Measurements from ENCODE around the gene IRX3. TPM values are rescaled to one million over a fixed set of nuclear protein-coding genes. Genes with fewer than 3 reads are reported as not detected.
A peak's percentile ranks its signal among the peaks of the same experiment; 100 is the strongest.

IRX3 gene
- total and polyA plus RNA-seq, 2 donors (not counting 1 experiment from before 2014, with no cell fraction given) = 0.22 to 0.33 TPM

DNA sequence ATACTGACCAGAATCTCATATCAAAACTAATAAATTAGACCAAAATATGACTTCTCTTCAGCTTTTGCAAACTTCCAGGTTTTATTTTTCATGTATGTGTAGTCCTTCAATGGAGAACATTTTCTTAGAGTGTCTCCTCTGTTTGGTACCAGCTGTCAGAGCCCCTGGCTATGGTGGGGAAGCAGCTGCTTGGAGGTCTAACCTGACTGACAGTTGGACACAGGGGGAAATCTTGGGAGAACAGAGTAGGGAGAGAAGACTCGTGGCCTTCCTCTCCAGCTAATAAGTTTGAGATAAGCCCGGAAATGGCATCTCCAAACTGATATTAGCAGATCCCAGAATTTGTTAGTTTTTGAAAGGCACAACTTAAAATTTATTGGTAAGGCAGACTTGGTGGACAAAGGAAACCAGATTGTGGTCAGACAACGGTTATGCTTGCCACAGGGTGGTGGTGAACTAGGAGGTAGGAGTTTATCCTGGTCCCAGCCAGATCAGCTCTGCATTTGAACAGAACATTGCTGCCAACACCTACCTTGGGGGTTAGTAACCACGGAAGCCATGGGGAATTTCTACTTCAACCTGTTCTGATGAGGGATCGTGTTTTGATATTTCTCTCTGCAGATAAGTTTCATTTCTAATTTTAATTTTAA is 39.2 kb upstream of the IRX3 start:
- Histone ChIP-seq H3K4me2 (ENCODE audit: extremely low read depth, insufficient read depth, low read length) (no peak overlapping the region), H3K4me1 (ENCODE audit: control insufficient read depth, extremely low read depth, insufficient read depth, low read length) (no peaks in the 10 kb centered on the region), H3K4me3 (replicated peaks in 1 of 4; ENCODE audit: control extremely low read depth in 1 of 4, insufficient read depth in 1 of 4, low read depth in 3 of 4, low read length in 4 of 4) (no peak overlapping the region), H3K9ac (ENCODE audit: insufficient read depth, low read length) (no peak overlapping the region), H3K27ac (ENCODE audit: insufficient read depth, low read length) (no peak overlapping the region), H4K20me1 (ENCODE audit: control insufficient read depth, extremely low read depth, insufficient read depth, low read length) (no peaks in the 10 kb centered on the region), H3K79me2 (ENCODE audit: control insufficient read depth, insufficient read depth, low read length) (no peaks in the 10 kb centered on the region), H3K36me3 (ENCODE audit: control insufficient read depth, insufficient read depth, low read length) (no peaks in the 10 kb centered on the region), H2AFZ (ENCODE audit: low read length) (no peak overlapping the region), H3K27me3 (ENCODE audit: control insufficient read depth, insufficient read depth, low read length) (no peaks in the 10 kb centered on the region), H3K9me3 (ENCODE audit: control insufficient read depth, insufficient read depth, low read depth, low read length) (no peaks in the 10 kb centered on the region)
- DNase-seq (ENCODE audit: low read depth in 2 of 2) = peak in 1 of 2 donors; percentile 9
- TF ChIP-seq, protein P1, sequence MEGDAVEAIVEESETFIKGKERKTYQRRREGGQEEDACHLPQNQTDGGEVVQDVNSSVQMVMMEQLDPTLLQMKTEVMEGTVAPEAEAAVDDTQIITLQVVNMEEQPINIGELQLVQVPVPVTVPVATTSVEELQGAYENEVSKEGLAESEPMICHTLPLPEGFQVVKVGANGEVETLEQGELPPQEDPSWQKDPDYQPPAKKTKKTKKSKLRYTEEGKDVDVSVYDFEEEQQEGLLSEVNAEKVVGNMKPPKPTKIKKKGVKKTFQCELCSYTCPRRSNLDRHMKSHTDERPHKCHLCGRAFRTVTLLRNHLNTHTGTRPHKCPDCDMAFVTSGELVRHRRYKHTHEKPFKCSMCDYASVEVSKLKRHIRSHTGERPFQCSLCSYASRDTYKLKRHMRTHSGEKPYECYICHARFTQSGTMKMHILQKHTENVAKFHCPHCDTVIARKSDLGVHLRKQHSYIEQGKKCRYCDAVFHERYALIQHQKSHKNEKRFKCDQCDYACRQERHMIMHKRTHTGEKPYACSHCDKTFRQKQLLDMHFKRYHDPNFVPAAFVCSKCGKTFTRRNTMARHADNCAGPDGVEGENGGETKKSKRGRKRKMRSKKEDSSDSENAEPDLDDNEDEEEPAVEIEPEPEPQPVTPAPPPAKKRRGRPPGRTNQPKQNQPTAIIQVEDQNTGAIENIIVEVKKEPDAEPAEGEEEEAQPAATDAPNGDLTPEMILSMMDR (conservative IDR thresholded peaks at IDR 0.05 in 1 of 2, IDR thresholded peaks at IDR 0.05 in 1 of 2; ENCODE audit: low read depth in 1 of 2, low read length in 2 of 2) = no peak
- no peak for TF ChIP-seq EZH2 (IDR thresholded peaks at IDR 0.05; ENCODE audit: low read length, missing control alignments)

DNA sequence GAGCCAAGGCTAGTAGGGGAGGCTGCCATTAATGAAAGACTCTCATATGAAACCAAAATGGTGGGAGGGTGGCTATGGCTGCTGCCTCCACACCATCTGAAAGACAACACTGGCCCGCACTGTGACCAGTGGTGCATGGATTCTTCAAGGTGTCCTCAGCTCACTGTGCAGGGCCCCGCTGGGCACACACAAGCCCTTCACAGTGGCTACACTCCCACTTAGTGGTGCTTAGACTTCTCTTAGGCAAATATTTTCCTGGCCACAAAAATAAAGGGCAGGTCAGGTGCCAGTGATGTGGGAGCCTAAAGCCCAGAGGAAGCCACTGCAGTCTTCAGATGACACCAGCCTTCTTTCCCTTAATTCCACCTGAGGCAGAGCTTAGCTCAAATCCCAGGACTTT is 38.1 kb upstream of the IRX3 start:
- no peaks in the 10 kb centered on the region for H3K36me3 ChIP-seq (ENCODE audit: control insufficient read depth, insufficient read depth, low read length)

DNA sequence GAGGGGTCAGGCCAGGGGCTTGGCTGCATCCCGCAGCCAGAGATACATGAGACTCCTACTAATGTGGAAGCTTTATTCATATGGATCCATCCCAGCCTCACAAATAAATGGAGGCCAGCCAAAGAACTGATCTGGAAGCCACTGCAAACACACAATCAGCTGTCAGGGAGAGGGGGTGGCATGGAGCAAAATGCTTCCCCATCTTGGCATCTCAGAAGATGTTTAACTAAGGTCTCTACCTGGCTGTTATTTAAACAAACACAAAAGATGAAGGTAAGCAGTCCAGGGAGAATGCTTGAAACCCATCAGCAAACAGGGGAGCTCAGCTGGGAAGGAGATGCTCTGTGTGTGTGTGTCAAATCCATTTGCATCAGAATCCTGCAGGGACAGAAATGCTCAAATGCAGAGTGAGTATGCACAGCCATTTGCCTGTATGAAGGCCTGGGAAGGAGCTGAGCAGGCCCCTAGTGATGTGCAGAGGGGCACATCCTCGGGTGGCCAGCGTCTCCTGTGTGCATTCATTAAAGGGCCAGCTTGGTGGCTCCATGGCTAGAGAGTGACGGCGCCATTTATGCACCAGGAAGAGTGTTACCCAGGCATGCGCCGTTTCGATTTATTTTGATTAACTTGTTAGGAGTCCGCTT is 34.2 kb upstream of the IRX3 start:
- H3K4me3 ChIP-seq (replicated peaks in 1 of 4; ENCODE audit: control extremely low read depth in 1 of 4, insufficient read depth in 1 of 4, low read depth in 3 of 4, low read length in 4 of 4) = no peak overlapping the region

More for the DNA sequence above, 38.1 kb upstream of the IRX3 start:
- Histone ChIP-seq H3K4me3 (replicated peaks in 1 of 4; ENCODE audit: control extremely low read depth in 1 of 4, insufficient read depth in 1 of 4, low read depth in 3 of 4, low read length in 4 of 4) (no peak overlapping the region), H3K27me3 (ENCODE audit: control insufficient read depth, insufficient read depth, low read length) (no peaks in the 10 kb centered on the region), H3K9ac (ENCODE audit: insufficient read depth, low read length) (no peak overlapping the region), H3K27ac (ENCODE audit: insufficient read depth, low read length) (no peak overlapping the region), H3K79me2 (ENCODE audit: control insufficient read depth, insufficient read depth, low read length) (no peaks in the 10 kb centered on the region), H3K4me1 (ENCODE audit: control insufficient read depth, extremely low read depth, insufficient read depth, low read length) (no peaks in the 10 kb centered on the region), H2AFZ (ENCODE audit: low read length) (no peak overlapping the region), H4K20me1 (ENCODE audit: control insufficient read depth, extremely low read depth, insufficient read depth, low read length) (no peaks in the 10 kb centered on the region), H3K4me2 (ENCODE audit: extremely low read depth, insufficient read depth, low read length) (no peak overlapping the region), H3K9me3 (ENCODE audit: control insufficient read depth, insufficient read depth, low read depth, low read length) (no peaks in the 10 kb centered on the region)
- no peak for TF ChIP-seq EZH2 (IDR thresholded peaks at IDR 0.05; ENCODE audit: low read length, missing control alignments)
- TF ChIP-seq, protein P1 (conservative IDR thresholded peaks at IDR 0.05 in 1 of 2, IDR thresholded peaks at IDR 0.05 in 1 of 2; ENCODE audit: low read depth in 1 of 2, low read length in 2 of 2) = no peak
- no peak for DNase-seq (ENCODE audit: low read depth in 2 of 2)

More for the DNA sequence above, 34.2 kb upstream of the IRX3 start:
- no peaks in the 10 kb centered on the region for H3K36me3 ChIP-seq (ENCODE audit: control insufficient read depth, insufficient read depth, low read length)
- H4K20me1 ChIP-seq (ENCODE audit: control insufficient read depth, extremely low read depth, insufficient read depth, low read length) = no peaks in the 10 kb centered on the region
- no peak for TF ChIP-seq EZH2 (IDR thresholded peaks at IDR 0.05; ENCODE audit: low read length, missing control alignments)
- TF ChIP-seq, protein P1 (conservative IDR thresholded peaks at IDR 0.05 in 1 of 2, IDR thresholded peaks at IDR 0.05 in 1 of 2; ENCODE audit: low read depth in 1 of 2, low read length in 2 of 2) = no peak
- no peaks in the 10 kb centered on the region for H3K9me3 ChIP-seq (ENCODE audit: control insufficient read depth, insufficient read depth, low read depth, low read length)
- H3K27me3 ChIP-seq (ENCODE audit: control insufficient read depth, insufficient read depth, low read length) = no peaks in the 10 kb centered on the region
- H3K9ac ChIP-seq (ENCODE audit: insufficient read depth, low read length) = no peak overlapping the region
- H3K4me1 ChIP-seq (ENCODE audit: control insufficient read depth, extremely low read depth, insufficient read depth, low read length) = no peaks in the 10 kb centered on the region
- H2AFZ ChIP-seq (ENCODE audit: low read length) = no peak overlapping the region
- H3K27ac ChIP-seq (ENCODE audit: insufficient read depth, low read length) = no peak overlapping the region
- H3K4me2 ChIP-seq (ENCODE audit: extremely low read depth, insufficient read depth, low read length) = no peak overlapping the region
- no peak for DNase-seq (ENCODE audit: low read depth in 2 of 2)
- no peaks in the 10 kb centered on the region for H3K79me2 ChIP-seq (ENCODE audit: control insufficient read depth, insufficient read depth, low read length)
